IMR-90 (cell line): ENCODE measurements around the gene ZNF684. TPM values are rescaled to one million over a fixed set of nuclear protein-coding genes. Genes with fewer than 3 reads are reported as not detected.

Source experiments
- ATAC-seq: fragments of 200-7000 bp; cut with Tn5 transposase; 2 replicates; pipeline ENCODE4 v1.9.1; 2020; ENCODE audit warnings: low read depth, mild to moderate bottlenecking, moderate library complexity
- BruUV-seq: library from RNA; stranded (reverse); fragments of 400-500 nt; replicated peaks from 2 replicates; lab custom pipeline; 2021; lab: Mats Ljungman, UMichigan
- CTCF ChIA-PET: fragments of 300-600 bp; formaldehyde crosslinking; extraction: SDS; loops from one replicate; lab custom pipeline; 2021; ENCODE audit warnings: antibody characterized with exemption; lab: Yijun Ruan, JAX
- POLR2A ChIA-PET: fragments of 300-600 bp; sonication (Branson Sonifier 250); formaldehyde crosslinking; loops from one replicate; lab custom pipeline; 2022; ENCODE audit warnings: antibody characterized with exemption; ENCODE audit not compliant: unreplicated experiment; lab: Charles Lee
- DNase-seq: peaks from one replicate; pipeline ENCODE4 v3.0.0; 2013
- H2AFZ ChIP-seq: replicated peaks from 2 replicates; pipeline ENCODE3; 2013; ENCODE audit warnings: low read length, mild to moderate bottlenecking; ENCODE audit not compliant: poor library complexity
- H2AK5ac ChIP-seq: 2 replicates; pipeline ENCODE4 v1.6.1; 2013; ENCODE audit warnings: low read depth, low read length, inconsistent platforms
- H2AK9ac ChIP-seq: replicated peaks from 2 replicates; pipeline ENCODE3; 2013; ENCODE audit warnings: mild to moderate bottlenecking, low read depth, low read length, moderate library complexity; ENCODE audit not compliant: poor library complexity
- H2BK120ac ChIP-seq: 2 replicates; pipeline ENCODE4 v1.6.1; 2013; ENCODE audit warnings: low read depth, low read length, inconsistent platforms
- H2BK15ac ChIP-seq: 3 replicates; pipeline ENCODE4 v1.6.1; 2013; ENCODE audit warnings: low read depth, low read length, inconsistent platforms
- H2BK20ac ChIP-seq: 2 replicates; pipeline ENCODE4 v1.6.1; 2013; ENCODE audit warnings: low read depth, mild to moderate bottlenecking, inconsistent platforms, low read length, moderate library complexity
- H2BK5ac ChIP-seq: 2 replicates; pipeline ENCODE4 v1.6.1; 2013; ENCODE audit warnings: mild to moderate bottlenecking, low read depth, low read length, inconsistent platforms; ENCODE audit not compliant: poor library complexity, severe bottlenecking
- H3K14ac ChIP-seq: replicated peaks from 2 replicates; pipeline ENCODE4 v1.6.1; 2013; ENCODE audit warnings: low read depth, low read length, inconsistent platforms
- H3K18ac ChIP-seq: 2 replicates; pipeline ENCODE4 v1.6.1; 2013; ENCODE audit warnings: low read depth, low read length, control low read depth
- H3K23ac ChIP-seq: 2 replicates; pipeline ENCODE4 v1.6.1; 2013; ENCODE audit warnings: low read depth, low read length, inconsistent platforms
- H3K27ac ChIP-seq: 2 replicates; pipeline ENCODE4 v1.5.1; 2013; ENCODE audit warnings: mild to moderate bottlenecking, control low read depth, low read length; ENCODE audit not compliant: insufficient read depth
- H3K27me3 ChIP-seq: 2 replicates; pipeline ENCODE4 v1.6.1; 2013; ENCODE audit warnings: low read length; ENCODE audit not compliant: control insufficient read depth, insufficient read depth
- H3K36me3 ChIP-seq: 2 replicates; pipeline ENCODE4 v1.6.1; 2013; ENCODE audit warnings: low read length, mixed read lengths; ENCODE audit not compliant: control insufficient read depth, insufficient read depth
- H3K4ac ChIP-seq: 2 replicates; pipeline ENCODE4 v1.6.1; 2013; ENCODE audit warnings: low read depth, low read length, inconsistent platforms
- H3K4me1 ChIP-seq: 2 replicates; pipeline ENCODE4 v1.6.1; 2013; ENCODE audit warnings: low read length, mixed read lengths; ENCODE audit not compliant: control insufficient read depth, insufficient read depth
- H3K4me2 ChIP-seq: 2 replicates; pipeline ENCODE4 v1.6.1; 2013; ENCODE audit warnings: low read depth, mild to moderate bottlenecking, control low read depth, low read length, moderate library complexity
- H3K4me3 ChIP-seq: 2 replicates; pipeline ENCODE4 v1.5.1; 2013; ENCODE audit warnings: low read depth, mild to moderate bottlenecking, control low read depth, low read length, moderate library complexity; ENCODE audit not compliant: insufficient read depth
- H3K56ac ChIP-seq: 2 replicates; pipeline ENCODE4 v1.6.1; 2013; ENCODE audit warnings: low read length, inconsistent platforms; ENCODE audit not compliant: insufficient read depth; ENCODE audit errors: extremely low read depth
- H3K79me1 ChIP-seq, 2 experiments: 2 replicates each; pipeline ENCODE4 v1.6.1; 2013; ENCODE audit warnings: low read length in 2 of 2, inconsistent platforms in 1 of 2, low read depth in 1 of 2
- H3K9ac ChIP-seq: 2 replicates; pipeline ENCODE4 v1.6.1; 2013; ENCODE audit warnings: low read depth, low read length, control low read depth
- H3K9me1 ChIP-seq: 2 replicates; pipeline ENCODE4 v1.6.1; 2013; ENCODE audit warnings: low read length, inconsistent platforms; ENCODE audit not compliant: insufficient read depth
- H3K9me3 ChIP-seq: 2 replicates; pipeline ENCODE4 v1.6.1; 2013; ENCODE audit warnings: low read length; ENCODE audit not compliant: control insufficient read depth, insufficient read depth
- H4K20me1 ChIP-seq: 2 replicates; pipeline ENCODE4 v1.6.1; 2013; ENCODE audit warnings: low read length, inconsistent platforms; ENCODE audit not compliant: insufficient read depth
- H4K5ac ChIP-seq: 2 replicates; pipeline ENCODE4 v1.6.1; 2013; ENCODE audit warnings: mild to moderate bottlenecking, low read depth, low read length, control low read depth
- H4K8ac ChIP-seq, 2 experiments: 2 replicates each; pipeline ENCODE4 v1.6.1; 2013; ENCODE audit warnings: low read depth in 2 of 2, low read length in 2 of 2, control low read depth in 1 of 2, inconsistent platforms in 1 of 2
- H4K91ac ChIP-seq: 2 replicates; pipeline ENCODE4 v1.6.1; 2013; ENCODE audit warnings: low read depth, low read length, inconsistent platforms; ENCODE audit not compliant: insufficient read depth
- CEBPB ChIP-seq: IDR thresholded peaks from 2 replicates; pipeline ENCODE4 v1.6.1; 2012; ENCODE audit warnings: low read depth, low read length, improper control_type of control experiment
- CHD1 ChIP-seq: IDR thresholded peaks from 2 replicates; pipeline ENCODE4 v1.6.1; 2012; ENCODE audit warnings: low read depth, low read length, improper control_type of control experiment
- FOS ChIP-seq: fragments of 150-350 bp; IDR thresholded peaks from 2 replicates; pipeline ENCODE4 v1.6.1; 2016; ENCODE audit warnings: low read depth, low read length
- dilution Hi-C: fragments of 300-500 bp; cut with HindIII; formaldehyde crosslinking; loops from one replicate; pipeline ENCODE4 v1.14.3; 2018; ENCODE audit warnings: low sequenced_read_pairs; ENCODE audit not compliant: unreplicated experiment
- in situ Hi-C: fragments of 300-500 bp; cut with MboI; formaldehyde crosslinking; loops from 3 replicates; pipeline ENCODE4 v1.14.3; 2019; ENCODE audit warnings: low sequenced_read_pairs, inconsistent platforms, mixed read lengths
- intact Hi-C: fragments of 100-400 bp; cut with micrococcal nuclease; formaldehyde crosslinking; loops from 2 replicates; pipeline ENCODE4 v1.10.0; 2022
- polyA plus RNA-seq, 3 experiments: library from polyadenylated mRNA; depleted of rRNA; stranded (reverse); fragments of >200 nt; gene quantifications; 2 replicates each; pipeline ENCODE4 v1.2.3, GENCODE V29; 2012; ENCODE audit warnings: low replicate concordance in 1 of 3
- total RNA-seq: library from RNA; depleted of rRNA; stranded (reverse); fragments of >200 nt; gene quantifications from 2 replicates; pipeline ENCODE4 v1.2.3, GENCODE V29; 2012

Gene ZNF684
- total and polyA plus RNA-seq, 2 of the 4 experiments (the other 2 are of a cell fraction), result 1.4 to 4.1 TPM

DNA sequence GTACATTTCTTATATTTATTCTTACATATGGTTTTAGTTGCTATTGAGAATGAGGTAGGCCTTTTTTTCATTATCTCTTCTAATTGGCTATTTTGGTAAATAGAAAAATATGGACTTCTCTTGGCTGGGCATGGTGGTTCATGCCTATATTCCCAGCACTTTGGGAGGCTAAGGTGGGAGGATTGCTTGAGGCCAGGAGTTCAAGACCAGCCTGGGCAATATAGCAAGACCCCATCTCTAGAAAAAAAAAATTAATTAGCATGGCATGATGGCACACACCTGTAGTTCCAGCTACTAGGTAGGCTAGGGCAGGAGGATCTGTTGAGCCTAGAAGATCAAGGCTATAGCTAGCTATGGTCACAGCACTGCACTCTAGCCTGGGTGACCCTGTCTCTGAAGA lies 3.2 kb downstream of the ZNF684 start:
- Histone ChIP-seq H2BK120ac (no peak overlapping the region), H2BK5ac (no peak overlapping the region), H3K9me1 (no peaks in the 10 kb centered on the region), H3K9ac (no peak overlapping the region), H3K23ac (no peak overlapping the region), H3K18ac (no peak overlapping the region), H4K91ac (no peak overlapping the region), H2AK9ac (no peak overlapping the region), H3K79me1 (peaks cover 0 to 7% of the 10 kb centered on the region in 2 experiments; a peak in 3 of 4 replicates), H3K4ac (no peak overlapping the region), H3K4me1 (no peaks in the 10 kb centered on the region), H2BK20ac (no peak overlapping the region), H3K27me3 (no peaks in the 10 kb centered on the region), H4K20me1 (no peaks in the 10 kb centered on the region), H3K36me3 (no peaks in the 10 kb centered on the region), H2AFZ (no peak overlapping the region), H4K5ac (no peak overlapping the region), H3K27ac (no peak overlapping the region), H2AK5ac (no peak overlapping the region), H3K56ac (no peak overlapping the region), H3K9me3 (no peaks in the 10 kb centered on the region), H3K4me3 (no peak overlapping the region), H3K4me2 (no peak overlapping the region), H4K8ac (no peak overlapping the region), H3K14ac (no peak overlapping the region), H2BK15ac (no peak overlapping the region)
- in situ Hi-C loops (no loop called here), dilution Hi-C loops (no loop called here), intact Hi-C loops (loop anchor here (5.0 to 10.0 kb wide), 2 partner anchors 130 to 318 kb away; partner anchors contain the start of gene RIMS3)
- ATAC-seq (no peak), DNase-seq (no peak)
- TF ChIP-seq FOS (no peak), CHD1 (no peak), CEBPB (no peak)
- CTCF ChIA-PET, result interaction anchor here (2.3 kb wide), 1 partner anchor 17 kb away, joined by 8 read pairs; no protein-coding TSS in a partner anchor
- BruUV-seq, result no TSS peak
- POLR2A ChIA-PET, result no interaction called here
